Inflammatory macrophage treated with lipopolysaccharide for 4 hours (primary cell): Measurements from ENCODE around the gene ZNF407.

Experiments
- DNase-seq: peaks from one replicate; pipeline ENCODE4 v3.0.0-alpha.2; 2020

The ZNF407 gene

DNA sequence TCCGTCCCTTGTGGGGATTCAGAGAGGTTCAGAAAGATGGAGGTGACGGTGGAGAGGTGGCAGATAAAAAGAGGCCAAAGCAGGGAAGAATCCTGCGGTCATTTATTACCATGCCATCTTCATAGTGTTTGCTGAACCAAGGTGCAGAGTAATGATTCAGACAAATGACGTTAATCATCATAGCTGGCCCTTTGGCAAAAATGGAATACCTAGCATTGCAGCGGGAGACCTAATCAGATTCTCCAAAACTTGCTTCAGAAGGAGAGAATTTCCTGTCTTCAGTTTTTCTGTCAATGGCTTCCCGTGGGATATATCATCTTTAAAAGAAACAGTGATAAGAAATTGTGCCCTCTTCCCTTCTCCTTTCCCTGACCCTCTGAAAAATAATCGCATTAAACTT lies 435.8 kb downstream of the ZNF407 start:
- no peak for DNase-seq

DNA sequence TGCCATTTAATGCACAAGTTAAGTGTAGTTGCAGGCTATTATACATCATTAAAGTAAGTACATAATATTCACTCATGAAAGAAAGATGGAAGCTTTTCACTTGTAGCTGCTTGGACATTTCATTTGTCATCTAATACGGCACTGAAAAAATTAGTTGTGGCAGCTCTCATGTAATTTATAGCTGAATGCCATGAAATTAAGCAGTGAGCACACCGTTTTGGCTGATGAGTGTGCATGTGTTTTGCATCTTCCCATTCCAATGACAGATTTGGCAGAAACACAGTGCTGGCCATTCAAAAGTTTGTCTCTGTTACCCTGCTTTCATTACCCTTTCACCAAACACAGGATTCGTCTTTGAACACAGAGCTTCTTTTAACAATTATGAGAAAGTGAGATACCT lies 437.3 kb downstream of the ZNF407 start:
- DNase-seq, result no peak

DNA sequence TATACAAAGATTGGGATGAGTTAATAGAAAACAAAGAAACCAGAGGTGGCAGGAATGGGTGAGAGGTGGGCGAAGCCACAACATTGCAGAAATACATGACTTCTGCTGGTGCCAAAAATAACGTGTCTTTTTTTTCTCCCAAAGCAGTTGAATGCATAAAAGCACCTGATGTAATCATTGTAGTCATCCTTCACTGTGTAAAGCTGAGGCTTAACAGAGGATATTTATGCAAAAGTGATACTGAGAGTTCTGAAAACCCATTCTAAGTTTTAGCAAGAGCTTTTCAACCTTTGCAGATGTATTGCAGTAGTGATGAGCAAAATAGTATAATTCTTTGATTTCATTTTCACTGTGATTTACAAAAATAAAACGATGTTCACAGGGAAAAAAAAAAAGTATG lies 438.3 kb downstream of the ZNF407 start:
- DNase-seq, result no peak

DNA sequence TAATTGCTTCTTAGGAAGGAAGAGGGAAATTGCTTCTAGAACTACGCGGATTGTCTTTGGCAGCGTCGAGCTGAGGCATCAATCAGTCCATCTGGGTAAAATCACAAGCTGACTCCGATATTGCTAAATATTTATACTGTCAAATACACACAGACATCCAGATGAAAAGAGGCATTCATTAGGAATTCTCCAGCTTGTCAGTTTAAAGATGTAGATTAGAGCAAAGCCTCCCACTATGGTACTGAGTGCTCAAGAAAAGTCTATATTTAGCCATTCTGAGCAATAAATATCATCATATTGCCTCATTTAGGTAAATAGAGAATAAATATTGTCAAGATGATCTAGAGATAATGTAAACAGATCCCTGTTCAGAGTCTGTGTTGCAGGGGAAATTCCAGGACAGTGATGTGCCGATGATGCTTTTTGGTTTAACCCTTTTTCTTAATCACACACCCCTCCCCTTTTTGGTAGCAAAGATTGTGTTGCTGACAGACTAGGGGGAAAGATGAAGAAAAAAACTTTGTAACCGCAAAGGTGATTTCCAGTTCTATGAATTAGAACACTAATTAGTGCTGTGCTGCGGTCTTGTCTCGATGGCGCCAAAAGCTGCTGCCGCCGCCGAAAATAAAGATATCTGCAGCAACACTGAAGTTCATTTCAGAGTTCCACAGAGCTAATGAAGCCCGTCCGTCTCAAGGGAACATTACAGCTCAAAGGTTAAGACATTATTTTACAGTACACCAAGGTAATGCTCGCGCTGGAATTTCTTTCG lies 439.4 kb downstream of the ZNF407 start:
- no peak for DNase-seq

DNA sequence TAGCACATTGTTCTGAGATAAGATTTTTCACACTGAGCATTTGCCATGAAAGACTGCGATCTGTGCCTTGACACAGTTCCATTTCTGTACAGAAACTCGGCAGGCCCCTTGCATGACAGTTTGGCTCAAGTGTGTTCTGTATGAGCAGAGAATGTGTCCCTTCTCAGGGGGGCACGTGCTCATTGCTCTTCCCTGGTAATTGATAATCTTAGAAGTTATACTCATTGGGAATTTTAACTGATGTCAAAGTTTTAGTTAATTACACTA lies 440.0 kb downstream of the ZNF407 start:
- DNase-seq, result no peak

DNA sequence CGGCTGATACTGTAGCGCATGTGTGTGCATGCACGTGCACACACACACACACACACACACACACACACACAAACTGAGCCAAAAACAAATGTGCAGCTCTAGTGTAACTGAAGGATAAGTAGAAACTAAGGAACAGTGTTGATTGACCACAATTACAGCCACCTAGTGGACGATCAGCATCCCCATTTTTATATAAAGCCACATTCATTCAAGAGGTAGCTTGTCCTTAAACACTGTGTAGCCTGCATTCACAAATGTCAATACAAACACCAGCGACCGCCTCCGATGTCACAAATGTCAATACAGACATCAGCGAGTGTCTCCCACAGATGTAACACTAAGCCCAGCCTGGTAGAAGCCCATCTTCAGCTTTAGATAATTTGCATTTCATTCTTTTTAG lies 443.9 kb downstream of the ZNF407 start:
- DNase-seq, result no peak

DNA sequence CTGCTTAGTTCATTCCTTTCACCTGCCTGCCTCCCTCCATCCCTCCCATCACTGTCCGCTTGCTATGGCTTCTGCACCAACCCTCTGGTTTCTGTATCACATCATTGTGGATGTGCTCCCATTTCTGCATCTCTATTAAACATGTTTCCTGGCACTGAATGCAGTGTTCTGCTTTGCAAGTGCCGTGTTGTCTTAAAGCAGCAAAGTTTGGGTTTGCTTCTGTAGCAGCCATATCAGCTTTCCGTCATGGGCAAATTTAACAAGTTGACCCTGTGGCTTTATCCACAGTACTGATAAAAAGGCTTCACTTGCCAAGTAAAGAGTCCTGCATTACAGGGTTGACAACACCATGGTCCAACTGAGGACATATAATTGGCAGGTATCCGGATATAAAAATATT lies 445.8 kb downstream of the ZNF407 start:
- no peak for DNase-seq

DNA sequence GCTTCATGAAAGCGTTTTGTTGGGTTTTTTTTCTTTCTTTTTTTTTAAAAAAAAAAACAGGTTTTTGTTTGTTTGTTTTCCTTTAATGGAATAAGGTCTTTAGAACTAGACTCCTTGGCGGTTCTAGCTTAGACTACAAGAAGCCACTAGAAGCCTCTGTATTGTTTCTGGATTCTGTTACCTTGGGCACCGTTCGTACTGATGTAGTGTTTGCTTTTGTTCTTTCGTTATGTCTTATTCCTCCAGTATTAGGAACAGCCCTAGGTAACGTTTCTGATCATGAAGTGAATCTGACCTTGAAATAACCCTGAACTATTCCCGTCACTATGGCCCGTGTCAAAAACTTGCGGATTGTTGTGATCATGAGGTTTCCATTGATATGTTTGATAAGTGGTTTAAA lies 446.6 kb downstream of the ZNF407 start:
- DNase-seq, result no peak

DNA sequence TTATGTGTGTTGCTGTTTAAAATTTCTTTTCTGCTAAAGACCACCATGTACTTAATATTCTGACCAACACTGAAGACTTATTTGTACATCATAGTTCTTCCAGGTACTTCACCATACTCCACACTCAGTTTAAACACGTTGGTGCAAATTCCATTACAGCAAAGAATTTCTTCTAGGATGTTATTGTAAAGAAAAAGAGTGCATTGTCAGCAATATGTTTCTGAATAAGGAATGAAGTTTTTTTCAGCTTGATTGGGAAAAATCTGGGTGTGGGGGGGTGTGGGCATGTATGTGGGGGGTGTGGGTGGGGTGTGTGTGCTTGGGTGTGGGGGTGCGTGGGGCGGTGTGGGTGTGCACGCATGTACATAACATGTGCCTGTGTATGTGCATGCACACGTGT lies 447.1 kb downstream of the ZNF407 start:
- no peak for DNase-seq

DNA sequence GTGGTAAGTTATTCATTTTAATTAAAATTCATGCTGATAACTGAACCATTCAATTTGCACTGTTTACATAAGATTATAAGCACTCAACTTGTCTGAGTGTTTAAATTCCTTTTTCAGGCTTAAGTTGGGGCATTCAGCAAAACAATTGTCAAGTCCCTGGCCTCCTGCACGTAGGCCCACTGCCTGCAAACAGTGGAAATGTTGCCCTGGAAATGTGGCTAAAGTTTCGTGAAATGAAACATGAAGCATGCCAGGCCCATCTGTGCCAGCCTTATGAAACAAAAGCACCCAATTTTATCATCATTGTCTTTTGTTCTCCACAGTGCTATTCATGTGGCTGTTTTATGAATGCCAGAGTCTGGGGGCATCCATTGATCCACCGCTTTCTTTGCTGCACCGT lies 447.6 kb downstream of the ZNF407 start:
- no peak for DNase-seq

DNA sequence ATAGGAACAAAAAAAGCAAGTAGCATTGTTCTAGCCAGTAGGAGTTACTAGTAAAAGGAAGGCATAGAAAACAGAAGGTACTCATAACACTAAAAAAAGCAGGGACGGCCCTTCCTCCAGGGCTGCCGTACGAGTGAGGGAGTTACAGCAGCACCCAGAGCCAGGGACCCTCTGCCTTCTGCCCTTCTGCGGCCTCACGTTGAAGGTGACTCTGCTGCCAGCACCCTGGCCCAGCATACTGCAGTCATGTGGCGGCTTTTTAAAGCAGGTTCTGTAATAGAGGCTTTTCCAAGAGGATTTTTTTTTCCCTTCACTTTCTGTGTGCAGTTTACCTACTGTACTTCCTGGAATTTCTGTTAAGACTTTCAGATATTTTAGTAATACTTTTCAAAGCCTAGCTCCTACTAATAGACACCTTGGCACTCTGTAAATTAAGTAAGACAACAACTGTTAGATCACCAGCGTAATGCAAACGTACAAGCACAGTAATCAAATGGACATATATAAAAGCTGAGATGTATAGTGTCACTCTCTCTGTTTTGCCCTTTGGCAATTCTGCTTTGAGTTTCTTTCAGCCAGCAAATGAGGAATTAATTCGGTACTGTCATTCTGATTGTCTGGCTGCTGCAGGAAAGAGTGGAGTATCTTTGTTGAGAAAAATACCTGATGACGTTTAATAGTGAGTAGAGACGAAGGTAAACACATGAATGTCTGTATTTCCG lies 449.7 kb downstream of the ZNF407 start:
- no peak for DNase-seq

DNA sequence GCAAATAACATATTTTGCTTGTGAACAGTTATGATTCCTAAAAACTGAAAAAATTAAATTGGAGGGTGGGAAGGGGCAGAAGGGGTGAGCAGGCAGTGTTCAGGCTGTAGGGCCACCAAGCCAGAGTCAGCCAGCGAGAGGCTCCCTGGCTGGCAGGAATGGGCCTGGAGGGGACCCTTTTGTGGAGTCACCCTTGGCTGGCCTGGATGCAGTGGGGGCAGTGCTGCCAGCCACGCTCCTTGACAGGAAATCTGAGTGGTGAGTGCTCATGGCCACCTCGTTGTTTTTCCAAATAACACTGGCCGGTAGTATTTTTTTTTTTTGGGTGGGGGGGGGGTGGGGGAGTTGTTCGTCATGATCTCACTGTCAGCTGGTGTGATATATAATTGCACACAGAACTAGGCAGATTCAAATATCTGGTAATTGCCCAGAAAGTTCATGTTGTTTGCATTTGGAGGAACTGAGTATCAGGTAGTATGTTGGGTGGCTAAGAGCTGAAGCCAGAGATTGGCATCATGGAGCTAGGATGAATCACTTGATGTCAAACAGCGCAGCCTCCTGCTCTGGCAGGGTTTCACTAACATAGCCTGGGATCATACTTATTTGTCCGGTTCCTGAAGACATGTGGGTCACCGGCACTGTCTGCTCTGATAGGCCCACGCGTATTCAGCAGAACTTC lies 451.2 kb downstream of the ZNF407 start:
- DNase-seq, result no peak

DNA sequence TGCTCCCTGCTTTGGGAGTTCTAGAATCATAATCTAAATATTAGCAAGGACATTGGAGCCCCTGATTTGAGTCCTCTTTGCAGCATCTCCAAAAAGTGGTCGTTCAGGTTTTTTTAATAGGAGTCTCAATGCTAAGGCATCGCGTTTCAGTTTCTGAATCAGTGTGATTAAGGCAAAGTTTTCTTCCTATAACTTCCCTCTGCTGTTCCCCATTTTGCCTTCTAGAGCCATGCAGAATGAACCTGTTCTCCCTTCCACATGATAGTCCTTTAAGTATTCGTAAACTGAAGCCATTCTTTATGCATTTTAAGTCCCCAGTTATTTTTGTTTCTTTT lies 451.8 kb downstream of the ZNF407 start:
- no peak for DNase-seq

DNA sequence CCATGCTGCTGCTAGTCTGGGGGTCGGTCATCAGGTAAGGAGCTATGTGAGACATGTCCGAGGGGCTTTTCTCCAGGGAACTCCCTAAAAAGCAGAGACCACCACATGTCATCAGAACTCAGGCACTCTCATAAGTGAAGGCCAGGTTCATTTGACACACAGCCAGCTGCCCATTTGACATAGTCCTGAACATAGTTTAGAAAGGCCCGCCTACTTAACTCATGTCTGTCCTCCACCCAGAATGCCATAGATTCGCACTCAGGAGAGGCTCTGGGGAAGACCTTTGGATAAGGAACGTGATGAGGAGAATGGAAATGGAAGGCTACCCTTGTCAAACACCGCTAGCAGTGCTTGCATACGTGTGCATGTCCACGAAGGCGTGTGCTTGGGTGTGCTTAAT lies 454.1 kb downstream of the ZNF407 start:
- no peak for DNase-seq

DNA sequence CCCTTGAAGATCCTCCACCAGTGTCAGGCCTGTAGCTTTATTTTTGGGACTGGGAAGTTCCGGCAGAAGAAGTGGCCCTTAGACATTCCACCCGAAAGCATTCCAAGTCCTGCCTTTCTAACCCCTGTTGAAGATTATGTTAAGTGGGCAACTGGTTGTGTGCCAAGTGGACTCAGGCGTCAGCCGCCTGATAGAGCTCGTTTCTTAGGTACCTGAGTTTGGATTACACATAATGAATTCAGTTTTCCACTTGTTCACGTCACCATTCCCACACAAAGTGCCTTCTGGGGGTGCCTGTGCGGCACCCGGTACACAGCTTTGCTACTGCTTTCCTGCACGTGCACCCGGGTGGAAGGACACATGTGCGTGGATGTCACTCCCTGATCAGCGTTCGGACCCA lies 454.8 kb downstream of the ZNF407 start:
- DNase-seq, result no peak

DNA sequence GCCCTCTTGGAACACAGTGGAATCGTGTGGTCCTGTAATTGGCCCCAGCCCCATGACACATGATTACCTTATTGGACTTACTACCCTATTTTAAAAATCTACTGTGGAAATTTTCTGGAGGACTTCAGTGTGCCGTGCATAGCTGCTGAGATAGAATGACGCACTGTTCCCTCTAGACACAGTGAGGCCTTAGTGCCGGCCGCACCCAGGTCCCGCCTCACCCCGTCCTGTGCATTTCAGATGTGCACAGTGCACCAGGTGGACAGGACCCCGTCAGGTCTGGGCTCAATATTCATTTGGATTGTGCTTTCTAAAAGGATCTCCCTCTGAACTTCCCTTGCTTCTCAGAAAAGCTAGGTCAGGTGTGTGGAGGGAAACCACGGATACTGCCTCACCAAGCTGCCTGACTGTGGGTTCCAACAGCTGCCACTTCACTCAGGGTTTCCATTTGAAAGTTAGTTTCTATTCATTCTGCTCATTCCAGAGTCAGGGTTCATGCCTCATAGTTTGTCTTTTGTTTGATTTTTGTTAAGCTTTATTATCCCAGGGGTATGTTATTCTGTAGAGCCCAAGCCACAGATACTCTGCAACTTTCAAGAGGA lies 455.5 kb downstream of the ZNF407 start:
- DNase-seq, result no peak

DNA sequence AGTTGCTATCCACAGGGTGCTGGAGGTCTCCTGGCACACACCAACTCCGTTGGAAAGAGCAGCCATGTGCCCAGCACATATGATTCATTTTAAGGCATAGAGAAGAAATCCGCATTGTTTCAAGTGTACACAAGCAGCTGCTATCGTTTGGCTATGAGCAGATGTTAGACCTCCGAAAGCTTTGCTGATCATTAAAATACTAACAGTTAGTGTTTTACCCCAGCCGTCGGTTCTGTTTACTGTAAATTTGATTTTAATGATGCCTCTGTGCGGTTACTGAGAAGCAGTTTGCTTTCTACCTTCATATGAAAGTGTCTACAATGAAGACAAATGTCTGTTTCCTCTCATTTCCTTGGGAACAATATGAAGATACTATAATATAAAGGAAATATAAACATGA lies 456.4 kb downstream of the ZNF407 start:
- no peak for DNase-seq

DNA sequence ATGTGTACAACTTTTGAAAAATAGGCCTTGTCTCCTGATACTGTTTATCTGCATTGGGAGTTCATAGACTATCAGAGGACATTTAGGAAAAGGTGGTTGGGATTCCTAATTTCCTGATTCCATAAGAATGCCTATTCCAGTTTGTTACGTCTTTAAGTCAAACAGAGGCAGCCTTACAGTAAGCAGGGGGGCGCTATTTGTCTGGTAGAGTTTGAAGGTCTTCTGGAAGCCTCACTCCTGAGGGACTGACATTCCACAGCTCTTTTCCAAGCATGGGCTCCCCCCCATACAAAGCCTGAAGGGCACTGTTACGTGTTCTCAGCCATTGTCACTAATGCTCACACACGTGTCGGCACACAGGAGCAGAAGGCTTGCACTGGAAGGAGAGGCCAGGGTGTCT lies 456.9 kb downstream of the ZNF407 start:
- no peak for DNase-seq

DNA sequence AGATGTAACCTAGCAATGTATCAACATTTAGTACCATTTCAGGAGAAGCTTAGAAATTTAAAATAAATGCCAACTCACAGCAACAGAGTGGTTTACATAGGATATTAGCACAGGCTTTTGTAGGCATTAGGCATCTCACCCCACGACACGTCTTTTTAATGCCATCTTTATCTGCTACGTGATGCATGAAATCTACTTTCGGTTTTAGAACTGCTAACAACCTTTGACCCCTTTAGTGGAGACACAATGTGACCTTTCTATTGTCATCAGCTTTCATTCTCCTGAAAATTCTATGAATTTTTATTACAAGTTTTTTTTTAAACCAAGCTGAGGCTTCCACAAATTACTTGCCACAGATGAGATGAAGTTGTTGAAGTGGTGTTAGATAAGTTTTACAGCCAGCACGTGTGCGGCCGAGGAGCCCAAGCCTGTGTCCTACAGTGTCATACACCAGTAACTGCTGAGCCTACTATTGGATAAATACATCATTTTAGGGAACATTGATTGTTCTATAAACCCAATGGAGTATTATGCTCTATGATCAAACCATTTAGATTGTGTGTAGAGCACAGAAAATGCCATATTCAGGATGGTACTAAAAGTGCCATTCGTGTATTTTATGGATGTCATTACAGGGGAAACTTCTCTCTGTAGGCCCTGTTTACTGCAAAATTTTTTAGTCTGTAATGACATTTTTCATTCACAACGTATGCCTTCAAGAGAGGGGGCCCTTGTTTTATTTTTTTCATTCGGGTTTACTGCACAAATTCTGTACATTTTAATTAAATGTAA lies 459.7 kb downstream of the ZNF407 start:
- no peak for DNase-seq

DNA sequence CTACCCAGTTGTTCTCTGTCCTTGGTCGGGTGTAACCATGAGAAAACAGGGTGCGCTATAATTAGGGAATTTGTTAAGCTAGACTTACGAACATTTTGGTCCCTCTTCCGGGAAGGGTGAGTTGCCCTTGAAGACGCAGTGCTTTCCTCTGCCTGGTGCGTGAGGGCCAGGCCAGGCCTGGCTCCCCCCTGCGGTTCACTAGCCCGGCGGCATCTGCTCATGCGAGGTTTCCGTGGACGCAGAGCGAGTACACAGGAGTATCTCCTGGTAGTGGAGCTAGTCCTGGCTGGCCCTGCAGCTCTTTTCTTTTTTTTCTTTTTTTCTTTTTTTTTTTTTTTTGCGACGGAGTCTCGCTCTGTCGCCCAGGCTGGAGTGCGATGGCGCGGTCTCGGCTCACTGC lies 462.5 kb downstream of the ZNF407 start:
- no peak for DNase-seq

DNA sequence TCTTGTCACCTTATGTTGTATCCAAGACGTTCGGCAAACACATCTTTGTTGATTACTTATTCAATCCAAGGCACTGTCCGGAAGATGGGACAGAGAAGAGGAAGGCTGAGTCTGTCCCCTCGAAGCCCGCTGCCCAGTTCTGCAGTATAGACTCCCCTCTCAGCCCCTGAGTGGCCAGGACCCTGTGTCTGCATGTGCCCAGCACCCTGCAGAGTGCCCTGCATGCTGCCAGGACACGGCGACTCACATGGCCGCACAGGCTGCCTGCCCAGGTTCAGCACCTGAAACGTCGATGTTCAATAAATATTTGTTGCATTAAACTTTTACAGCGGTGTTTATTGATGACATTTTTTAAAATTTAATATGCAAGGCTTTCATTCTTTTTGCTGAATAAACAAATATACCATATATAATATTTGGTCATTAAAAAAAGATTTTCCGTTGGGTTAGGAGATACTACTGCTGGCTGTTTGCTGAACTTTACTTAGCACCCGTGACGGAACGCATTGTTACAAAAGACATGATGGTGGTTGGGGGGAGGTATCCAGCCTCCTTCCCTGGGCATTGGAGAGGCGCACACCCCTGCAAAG lies 464.7 kb downstream of the ZNF407 start:
- no peak for DNase-seq

DNA sequence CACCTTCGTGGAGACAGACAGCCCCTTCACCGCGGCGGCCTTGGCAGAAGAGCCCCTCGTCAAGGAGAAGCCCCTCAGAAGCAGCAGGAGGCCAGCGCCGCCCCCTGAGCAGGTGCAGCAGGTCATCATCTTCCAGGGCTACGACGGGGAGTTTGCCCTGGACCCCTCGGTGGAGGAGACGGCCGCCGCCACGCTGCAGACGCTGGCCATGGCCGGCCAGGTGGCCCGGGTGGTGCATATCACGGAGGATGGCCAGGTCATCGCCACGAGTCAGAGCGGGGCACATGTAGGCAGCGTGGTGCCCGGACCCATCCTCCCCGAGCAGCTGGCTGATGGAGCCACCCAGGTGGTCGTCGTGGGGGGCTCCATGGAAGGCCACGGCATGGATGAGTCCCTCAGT lies 465.5 kb downstream of the ZNF407 start:
- no peak for DNase-seq
